Peyer's patch (tissue), 4 donors: ENCODE results near the gene SPATA13. TPM values are rescaled to one million over a fixed set of nuclear protein-coding genes. Genes with fewer than 3 reads are reported as not detected.

Experiments
- DNase-seq, 3 donors: peaks; one replicate each; pipeline ENCODE4 v3.0.0-alpha.2; 2017 to 2019
- H3K27ac ChIP-seq, 4 donors: fragments of 200-600 bp; sonication (generic); one replicate each; pipeline ENCODE4 v1.5.1; 2016 to 2019
- H3K27me3 ChIP-seq, 2 donors: fragments of 200-600 bp; sonication (generic); one replicate each; pipeline ENCODE4 v1.5.1; 2019
- H3K36me3 ChIP-seq, 3 donors: fragments of 200-600 bp; sonication (generic); one replicate each; pipeline ENCODE4 v1.5.1; 2016 to 2019
- H3K4me1 ChIP-seq, 4 donors: fragments of 200-600 bp; sonication (generic); one replicate each; pipeline ENCODE4 v1.5.1; 2016 to 2019
- H3K4me3 ChIP-seq, 4 donors: fragments of 200-600 bp; sonication (generic); 1 replicate in 3 of 4; 2 replicates in 1 of 4; pipeline ENCODE4 v1.5.1; 2016 to 2019; ENCODE audit warnings: mild to moderate bottlenecking in 1 of 4
- H3K9me3 ChIP-seq, 4 donors: fragments of 200-600 bp; sonication (generic); one replicate each; pipeline ENCODE4 v1.5.1; 2016 to 2019; ENCODE audit warnings: mild to moderate bottlenecking in 1 of 4
- POLR2A ChIP-seq, 2 donors: fragments of 450-650 bp; IDR thresholded peaks; one replicate each; pipeline ENCODE4 v1.5.1; 2017; ENCODE audit warnings: antibody characterized with exemption in 2 of 2, mild to moderate bottlenecking in 2 of 2, moderate library complexity in 2 of 2
- total RNA-seq, 4 donors: library from RNA; depleted of rRNA; stranded (reverse); fragments of >200 nt; gene quantifications; one replicate each; pipeline ENCODE4 v1.1.0, GENCODE V29; 2016
- TF ChIP-seq, protein P1 (sequence below), 6 experiments: fragments of 450-650 bp in 4 of 6; fragments of 200-600 bp in 2 of 6; sonication (generic) in 1 of 6; IDR thresholded peaks; one replicate each; pipeline ENCODE4 v1.5.1; 2017 to 2019; ENCODE audit warnings: antibody characterized with exemption in 6 of 6, mild to moderate bottlenecking in 3 of 6, moderate library complexity in 1 of 6

The SPATA13 gene
- total RNA-seq, 4 donors from 2014 or later, result 77.1 to 191 (median 141) TPM

DNA sequence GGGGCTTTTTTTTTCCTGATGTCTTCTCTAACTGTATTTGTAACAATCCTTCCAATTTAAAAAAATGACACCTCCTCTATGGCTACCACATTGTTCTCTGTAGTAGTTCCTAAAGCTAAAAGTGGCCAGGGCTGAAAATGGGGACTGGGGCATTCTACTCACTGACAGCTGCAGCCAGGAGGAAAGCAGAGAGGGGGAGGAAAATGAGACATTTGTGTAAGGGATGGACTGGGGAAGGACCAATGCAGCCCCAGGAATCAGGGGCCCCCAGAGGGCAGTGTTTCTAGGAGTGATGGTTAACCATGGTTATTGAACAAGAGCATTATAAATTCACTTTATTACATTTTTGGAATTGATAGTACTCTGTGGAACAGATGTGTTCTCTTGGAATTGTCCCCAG is 114.5 kb downstream of the SPATA13 start:
- Histone ChIP-seq H3K4me3 (no peak overlapping the region), H3K36me3 (no peaks in the 10 kb centered on the region), H3K4me1 (peaks cover 6 to 36% (median 21%) of the 10 kb centered on the region in 4 donors), H3K27ac (peak overlapping the region; percentile 32 to 75 (median 60)), H3K9me3 (no peaks in the 10 kb centered on the region), H3K27me3 (no peaks in the 10 kb centered on the region)
- no peak for DNase-seq
- no peak for TF ChIP-seq POLR2A (IDR thresholded peaks at IDR 0.05)
- TF ChIP-seq, protein P1, sequence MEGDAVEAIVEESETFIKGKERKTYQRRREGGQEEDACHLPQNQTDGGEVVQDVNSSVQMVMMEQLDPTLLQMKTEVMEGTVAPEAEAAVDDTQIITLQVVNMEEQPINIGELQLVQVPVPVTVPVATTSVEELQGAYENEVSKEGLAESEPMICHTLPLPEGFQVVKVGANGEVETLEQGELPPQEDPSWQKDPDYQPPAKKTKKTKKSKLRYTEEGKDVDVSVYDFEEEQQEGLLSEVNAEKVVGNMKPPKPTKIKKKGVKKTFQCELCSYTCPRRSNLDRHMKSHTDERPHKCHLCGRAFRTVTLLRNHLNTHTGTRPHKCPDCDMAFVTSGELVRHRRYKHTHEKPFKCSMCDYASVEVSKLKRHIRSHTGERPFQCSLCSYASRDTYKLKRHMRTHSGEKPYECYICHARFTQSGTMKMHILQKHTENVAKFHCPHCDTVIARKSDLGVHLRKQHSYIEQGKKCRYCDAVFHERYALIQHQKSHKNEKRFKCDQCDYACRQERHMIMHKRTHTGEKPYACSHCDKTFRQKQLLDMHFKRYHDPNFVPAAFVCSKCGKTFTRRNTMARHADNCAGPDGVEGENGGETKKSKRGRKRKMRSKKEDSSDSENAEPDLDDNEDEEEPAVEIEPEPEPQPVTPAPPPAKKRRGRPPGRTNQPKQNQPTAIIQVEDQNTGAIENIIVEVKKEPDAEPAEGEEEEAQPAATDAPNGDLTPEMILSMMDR (IDR thresholded peaks at IDR 0.05), result no peak

DNA sequence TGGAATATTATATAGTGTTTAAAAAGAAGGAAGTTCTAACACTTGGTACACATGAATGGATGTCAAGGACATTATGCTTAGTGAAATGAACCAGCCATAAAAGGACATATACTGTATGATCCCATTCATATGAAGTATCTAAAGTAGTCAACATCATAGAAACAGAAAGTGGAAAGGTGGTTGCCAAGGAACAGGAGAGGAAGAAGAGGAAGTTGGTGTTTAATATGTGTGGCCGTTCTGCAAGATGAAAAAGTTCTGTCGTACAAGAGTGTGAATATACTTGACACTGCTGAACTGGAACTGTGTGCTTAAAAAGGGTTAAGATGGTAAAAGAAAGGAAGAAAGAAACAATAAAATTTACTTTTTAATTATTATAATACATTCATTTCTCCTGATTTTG is 115.8 kb downstream of the SPATA13 start:
- Histone ChIP-seq H3K4me1 (peaks cover 6 to 33% (median 17%) of the 10 kb centered on the region in 4 donors), H3K9me3 (no peaks in the 10 kb centered on the region)
- TF ChIP-seq POLR2A (IDR thresholded peaks at IDR 0.05), result no peak
- TF ChIP-seq, protein P1 (IDR thresholded peaks at IDR 0.05), result no peak

DNA sequence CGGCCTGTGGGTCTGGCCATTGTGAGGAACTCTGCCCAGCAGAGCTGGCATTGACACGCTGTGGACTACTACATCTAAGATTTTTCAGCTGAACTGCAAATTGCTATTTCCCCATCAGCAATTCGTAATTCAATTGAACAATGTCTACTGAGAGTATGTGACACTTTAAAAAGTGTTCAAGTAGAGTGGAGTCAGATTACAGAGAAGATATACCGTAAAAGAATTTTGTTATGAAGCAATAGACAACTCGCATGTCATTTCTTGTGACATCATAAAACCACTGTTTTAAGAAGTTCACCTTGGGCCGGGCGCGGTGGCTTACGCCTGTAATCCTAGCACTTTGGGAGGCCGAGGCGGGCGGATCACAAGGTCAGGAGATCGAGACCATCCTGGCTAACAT is 116.3 kb downstream of the SPATA13 start:
- Histone ChIP-seq H3K36me3 (peaks cover 0 to 10% (median 0%) of the 10 kb centered on the region in 3 donors), H3K4me3 (no peak overlapping the region), H3K27ac (no peak overlapping the region), H3K9me3 (no peaks in the 10 kb centered on the region), H3K27me3 (no peaks in the 10 kb centered on the region), H3K4me1 (peaks cover 6 to 33% (median 17%) of the 10 kb centered on the region in 4 donors)
- no peak for DNase-seq
- no peak for TF ChIP-seq POLR2A (IDR thresholded peaks at IDR 0.05)
- TF ChIP-seq, protein P1 (IDR thresholded peaks at IDR 0.05), result no peak

More for the DNA sequence above, 115.8 kb downstream of the SPATA13 start:
- no peak overlapping the region for H3K4me3 ChIP-seq
- DNase-seq, result no peak
- H3K27me3 ChIP-seq, result no peaks in the 10 kb centered on the region
- H3K27ac ChIP-seq, result no peak overlapping the region
- peaks cover 0 to 10% (median 0%) of the 10 kb centered on the region in 3 donors for H3K36me3 ChIP-seq

DNA sequence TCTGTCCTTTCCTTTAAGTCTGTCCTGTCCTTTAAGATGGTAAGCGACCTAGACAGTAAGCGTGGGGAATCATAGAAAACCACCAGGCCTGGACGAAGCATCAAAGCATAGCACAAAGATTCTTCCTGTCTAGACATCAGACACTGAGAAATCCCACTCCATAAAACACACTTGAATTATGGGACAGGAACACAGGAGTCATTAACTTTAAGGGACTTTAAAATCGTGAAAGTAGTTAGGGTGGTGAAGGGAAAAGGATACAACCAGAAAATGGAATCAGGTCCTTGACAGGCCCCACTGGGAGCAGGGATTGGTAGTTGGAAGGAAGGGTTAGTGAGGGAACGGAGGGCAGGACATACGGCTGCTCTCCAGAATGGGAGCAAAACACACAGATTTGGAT is 117.2 kb downstream of the SPATA13 start:
- no peak for DNase-seq
- H3K4me3 ChIP-seq, result no peak overlapping the region
- no peak overlapping the region for H3K27ac ChIP-seq
- peaks cover 2 to 24% (median 9%) of the 10 kb centered on the region in 4 donors for H3K4me1 ChIP-seq
- H3K9me3 ChIP-seq, result no peaks in the 10 kb centered on the region
- H3K27me3 ChIP-seq, result no peaks in the 10 kb centered on the region
- peaks cover 0 to 19% (median 0%) of the 10 kb centered on the region in 3 donors for H3K36me3 ChIP-seq
- no peak for TF ChIP-seq POLR2A (IDR thresholded peaks at IDR 0.05)
- TF ChIP-seq, protein P1 (IDR thresholded peaks at IDR 0.05), result no peak

DNA sequence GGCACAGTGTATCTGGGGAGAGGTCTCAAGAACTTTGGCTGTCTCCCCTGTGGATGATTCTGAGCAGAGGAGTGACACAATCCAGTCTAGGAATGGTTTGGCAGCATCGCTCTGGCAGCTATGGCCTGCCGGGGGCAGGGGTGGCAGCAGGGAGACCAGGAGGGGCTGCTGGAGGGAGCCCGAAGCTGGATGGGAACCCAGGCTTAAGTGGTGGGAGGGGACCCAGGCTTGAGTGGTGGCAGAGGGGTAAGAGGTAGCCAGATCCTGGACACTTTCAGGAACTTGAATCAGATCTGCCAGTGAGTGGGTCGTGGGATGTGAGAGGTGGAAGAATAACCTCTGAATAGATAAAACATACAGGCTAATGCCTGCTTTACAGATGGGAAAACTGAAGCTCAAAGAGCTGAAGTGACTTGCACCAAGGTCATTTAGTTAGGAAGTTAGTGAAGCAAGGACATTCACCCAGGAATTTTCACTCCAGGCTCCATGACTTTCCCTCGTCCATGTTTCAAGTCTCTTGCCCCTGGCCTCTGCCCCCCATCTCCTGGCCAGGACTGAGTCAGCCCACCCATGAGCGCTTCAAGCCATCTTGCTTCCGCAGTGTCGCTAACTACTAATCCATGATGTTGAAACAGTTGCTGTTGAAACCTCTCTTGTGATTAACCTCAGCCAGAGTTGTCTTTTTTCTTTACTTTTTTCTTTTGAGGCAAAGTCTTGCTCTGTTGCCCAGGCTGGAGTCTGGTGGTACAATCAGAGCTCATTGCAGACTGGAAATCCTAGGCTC is 119.0 kb downstream of the SPATA13 start:
- Histone ChIP-seq H3K9me3 (no peaks in the 10 kb centered on the region), H3K36me3 (peaks cover 0 to 36% (median 0%) of the 10 kb centered on the region in 3 donors), H3K4me3 (no peak overlapping the region), H3K4me1 (peaks cover 0 to 7% (median 3%) of the 10 kb centered on the region in 4 donors), H3K27me3 (no peaks in the 10 kb centered on the region), H3K27ac (no peak overlapping the region)
- no peak for DNase-seq
- no peak for TF ChIP-seq POLR2A (IDR thresholded peaks at IDR 0.05)
- TF ChIP-seq, protein P1 (IDR thresholded peaks at IDR 0.05), result no peak
